ENCODE results near the gene LMNTD2.
"Not testable (repeated sequence)": the region's sequence is repeated elsewhere in the genome, so short reads cannot be mapped to it uniquely, and the experiment has no call there.

Gene LMNTD2

GRCh38 chr11:532986-533585 lies 27.5 kb downstream of the LMNTD2 start:
- DNase-seq (ENCODE audit: low spot score): no peak

DNA sequence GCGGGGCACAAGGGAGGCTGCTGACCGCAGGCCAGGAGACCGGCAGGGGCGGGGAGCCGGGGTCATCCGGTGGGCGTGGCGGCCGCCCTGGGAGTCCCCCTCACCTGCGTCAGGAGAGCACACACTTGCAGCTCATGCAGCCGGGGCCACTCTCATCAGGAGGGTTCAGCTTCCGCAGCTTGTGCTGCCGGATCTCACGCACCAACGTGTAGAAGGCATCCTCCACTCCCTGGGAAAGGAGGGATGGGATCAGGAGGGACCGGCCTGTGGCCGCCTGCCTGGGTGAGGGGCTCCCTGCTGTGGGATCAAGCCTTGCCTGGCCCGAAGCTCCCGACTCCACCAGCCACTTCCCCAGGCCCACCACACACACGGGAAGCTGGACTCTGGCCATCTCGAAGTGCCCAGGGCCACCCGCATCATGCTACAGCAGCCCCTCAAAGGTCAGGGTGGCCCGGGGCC lies 28.0 kb downstream of the LMNTD2 start:
- no peak for DNase-seq (ENCODE audit: low spot score)

DNA sequence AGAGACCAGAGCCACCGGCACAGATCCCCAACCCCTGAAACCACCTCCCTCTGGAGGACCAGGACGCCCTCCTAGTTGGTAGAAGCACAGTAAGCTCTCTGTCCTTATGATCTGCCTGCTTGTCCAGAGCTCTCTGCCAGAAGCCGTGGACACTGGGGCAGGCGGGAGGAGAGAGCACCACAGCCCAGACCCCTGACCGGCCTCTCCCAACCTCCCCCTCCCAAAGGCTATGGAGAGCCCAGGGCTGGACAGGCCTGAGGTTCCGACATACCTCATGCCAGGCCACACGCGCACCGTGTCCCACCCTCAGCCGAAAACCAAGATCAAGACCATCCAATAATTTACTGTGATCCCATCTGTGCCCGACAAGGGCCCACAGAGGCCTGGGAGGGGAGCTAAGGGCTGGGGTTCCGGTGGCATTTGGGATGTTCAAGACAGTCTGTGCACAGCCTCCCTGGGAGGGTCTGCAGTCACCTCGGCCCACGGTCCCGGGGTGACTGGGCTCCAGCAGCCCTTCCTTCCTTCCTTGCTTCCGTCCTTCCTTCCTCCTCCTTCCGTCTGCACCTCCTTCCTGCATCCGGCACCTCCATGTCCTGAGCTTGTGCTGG lies 28.5 kb downstream of the LMNTD2 start:
- DNase-seq (ENCODE audit: low spot score): no peak

DNA sequence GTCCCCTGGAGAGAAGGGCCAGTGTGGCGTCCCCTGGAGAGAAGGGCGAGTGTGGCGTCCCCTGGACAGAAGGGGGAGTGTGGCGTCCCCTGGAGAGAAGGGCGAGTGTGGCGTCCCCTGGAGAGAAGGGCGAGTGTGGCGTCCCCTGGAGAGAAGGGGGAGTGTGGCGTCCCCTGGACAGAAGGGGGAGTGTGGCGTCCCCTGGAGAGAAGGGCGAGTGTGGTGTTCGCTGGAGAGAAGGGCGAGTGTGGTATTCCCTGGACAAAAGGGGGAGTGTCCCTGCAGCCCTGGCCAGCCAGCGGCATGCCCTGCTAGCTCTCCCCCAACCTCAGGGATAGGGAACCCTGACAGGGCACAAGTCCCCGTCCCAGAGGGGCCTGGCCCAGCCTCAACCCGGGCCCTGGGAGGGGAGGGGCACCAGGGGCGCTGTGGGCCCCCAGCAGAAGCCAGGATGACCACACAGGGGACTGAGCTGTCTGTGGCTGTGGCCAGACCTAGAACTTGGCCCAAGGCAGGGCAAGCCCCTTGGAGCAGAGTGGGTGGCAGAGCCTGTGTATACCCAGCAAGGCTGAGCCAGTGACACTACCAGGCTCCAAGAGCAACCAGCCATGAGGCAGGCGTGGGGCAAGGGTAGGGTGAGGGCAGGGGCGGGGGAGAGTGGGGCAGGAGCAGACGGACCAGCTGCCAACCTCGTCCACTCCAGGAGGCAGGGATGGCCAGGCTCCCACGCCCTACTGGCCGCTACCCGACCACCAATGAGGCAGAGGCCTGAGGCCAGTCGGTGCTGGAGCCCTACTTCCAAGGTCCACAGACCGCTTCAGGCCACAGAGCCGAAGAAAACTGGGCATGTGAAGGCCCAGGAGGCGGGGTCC lies 29.3 kb downstream of the LMNTD2 start:
- DNase-seq (ENCODE audit: low spot score): no peak

DNA sequence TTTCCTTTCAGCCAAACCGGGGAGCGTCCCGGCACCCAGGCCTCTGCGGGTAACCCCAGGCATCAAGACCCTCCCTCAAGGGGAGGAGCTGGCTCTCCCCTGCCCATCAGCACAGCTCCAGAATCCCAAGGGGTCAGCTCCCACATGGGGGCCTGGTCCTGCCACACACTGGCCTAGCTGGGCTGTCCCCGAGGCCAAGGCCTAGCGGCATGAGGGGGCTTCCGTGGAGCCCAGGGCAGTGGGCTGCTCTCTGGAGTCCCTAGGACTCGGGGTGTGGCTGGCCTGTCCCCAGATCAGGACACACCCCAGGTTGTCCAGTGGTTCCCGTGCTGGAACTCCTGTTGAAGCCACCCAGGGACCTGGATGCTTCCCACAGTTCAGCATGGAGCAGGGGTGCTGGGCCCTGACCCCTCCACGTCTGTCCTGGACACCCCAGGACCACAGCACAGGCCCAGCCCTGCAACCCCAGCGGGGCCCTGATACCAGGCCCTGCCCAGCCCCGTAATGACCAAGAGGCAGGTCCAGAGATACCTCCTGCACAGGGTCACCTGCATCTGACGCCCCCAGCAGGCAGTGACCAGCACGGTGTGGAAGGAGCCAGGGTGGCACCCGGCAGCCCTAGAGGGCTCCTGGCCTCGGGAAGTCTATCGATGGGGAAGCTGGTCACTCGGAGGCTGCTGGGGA lies 30.7 kb downstream of the LMNTD2 start:
- DNase-seq (ENCODE audit: low spot score): no peak

- no peak for DNase-seq (ENCODE audit: low spot score)
These were observed 31.5 kb downstream of the LMNTD2 start for GRCh38 chr11:528815-529727.

GRCh38 chr11:528166-528814 lies 32.2 kb downstream of the LMNTD2 start:
- DNase-seq (ENCODE audit: low spot score): no peak

GRCh38 chr11:526192-526591 lies 34.3 kb downstream of the LMNTD2 start:
- DNase-seq (ENCODE audit: low spot score): no peak

- peak; percentile 37 for DNase-seq (ENCODE audit: low spot score)
These were observed 39.3 kb downstream of the LMNTD2 start for GRCh38 chr11:521177-521688.

GRCh38 chr11:520428-521176 lies 39.9 kb downstream of the LMNTD2 start:
- no peak for DNase-seq (ENCODE audit: low spot score)

DNA sequence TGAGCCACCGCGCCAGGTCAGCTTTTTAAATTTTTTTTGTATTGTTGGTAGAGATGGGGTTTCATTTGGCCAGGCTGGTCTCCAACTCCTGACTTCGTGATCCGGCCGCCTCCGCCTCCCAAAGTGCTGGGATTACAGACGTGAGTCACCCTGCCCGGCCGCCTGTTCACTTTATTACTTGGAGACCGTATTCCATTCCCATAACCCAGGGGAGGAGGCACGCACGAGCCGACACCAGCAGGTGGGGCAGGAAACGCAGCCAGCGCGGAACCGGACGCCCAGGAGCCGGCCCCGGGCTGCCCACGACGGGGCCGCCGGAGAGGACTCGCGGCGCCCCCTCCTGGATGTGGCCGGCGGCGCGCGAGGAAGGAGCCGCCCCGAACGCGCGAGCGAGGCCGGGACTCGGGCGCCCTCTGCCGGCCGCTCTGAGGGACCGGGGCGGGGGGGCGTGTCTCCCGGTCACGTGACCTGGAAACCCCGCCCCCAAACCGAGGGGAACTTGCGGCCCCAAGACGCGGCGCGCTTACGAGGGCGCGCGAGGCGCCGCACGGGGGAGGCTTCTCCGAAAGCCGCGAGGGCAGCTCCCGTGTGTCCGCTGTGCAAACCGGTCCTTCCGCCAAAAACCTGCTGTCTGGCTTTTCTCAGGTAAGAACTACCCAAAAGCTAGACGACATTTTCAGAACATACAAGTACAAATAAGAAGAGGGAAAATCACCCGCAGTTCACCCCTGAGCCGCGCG lies 41.9 kb downstream of the LMNTD2 start:
- DNase-seq (ENCODE audit: low spot score): peak; percentile 88

DNA sequence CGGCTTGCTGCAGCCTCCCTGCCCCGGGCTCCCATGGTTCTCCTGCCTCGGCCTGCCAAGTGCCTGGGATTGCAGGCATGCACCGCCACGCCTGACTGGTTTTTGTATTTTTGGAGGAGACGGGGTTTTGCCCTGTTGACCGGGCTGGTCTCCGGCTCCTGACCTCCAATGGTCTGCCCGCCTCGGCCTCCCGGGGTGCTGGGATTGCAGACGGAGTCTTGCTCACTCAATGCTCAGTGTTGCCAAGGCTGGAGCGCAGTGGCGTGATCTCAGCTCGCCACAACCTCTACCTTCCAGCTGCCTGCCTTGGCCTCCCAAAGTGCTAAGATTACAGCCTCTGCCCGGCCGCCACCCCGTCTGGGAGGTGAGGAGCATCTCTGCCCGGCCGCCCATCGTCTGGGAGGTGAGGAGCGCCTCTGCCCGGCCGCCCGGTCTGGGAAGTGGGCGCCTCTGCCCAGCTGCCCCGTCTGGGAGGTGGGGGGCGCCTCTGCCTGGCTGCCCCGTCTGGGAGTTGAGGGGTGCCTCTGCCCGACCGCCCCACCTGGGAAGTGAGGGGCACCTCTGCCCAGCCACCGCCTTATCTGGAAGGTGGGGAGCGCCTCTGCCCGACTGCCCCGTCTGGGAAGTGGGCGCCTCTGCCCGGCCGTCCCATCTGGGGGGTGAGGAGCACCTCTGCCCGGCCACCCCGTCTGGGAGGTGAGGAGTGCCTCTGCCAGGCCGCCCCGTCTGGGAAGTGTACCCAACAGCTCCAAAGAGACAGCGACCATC lies 43.4 kb downstream of the LMNTD2 start:
- DNase-seq (ENCODE audit: low spot score): not testable (repeated sequence)

DNA sequence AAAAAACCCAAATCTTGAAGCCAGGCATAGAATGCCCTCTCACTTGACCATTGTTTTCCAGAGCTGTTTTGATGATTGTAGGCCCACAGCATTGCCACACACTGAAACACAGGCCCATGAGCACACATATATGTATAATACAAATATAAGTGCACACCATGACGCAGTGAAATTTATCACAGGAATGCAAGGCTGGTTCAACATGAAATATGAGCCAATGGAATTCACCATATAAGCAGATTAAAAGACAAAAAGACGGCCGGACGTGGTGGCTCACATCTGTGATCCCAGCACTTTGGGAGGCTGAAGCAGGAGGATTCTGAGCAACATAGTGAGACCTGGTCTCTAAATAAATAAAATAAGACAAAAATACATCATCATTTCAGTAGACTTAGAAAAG lies 44.1 kb downstream of the LMNTD2 start:
- no peak for DNase-seq (ENCODE audit: low spot score)

- no peak for DNase-seq (ENCODE audit: low spot score)
These were observed 45.4 kb downstream of the LMNTD2 start for GRCh38 chr11:515131-515530.

- no peak for DNase-seq (ENCODE audit: low spot score)
These were observed 45.9 kb downstream of the LMNTD2 start for GRCh38 chr11:514606-515005.

DNA sequence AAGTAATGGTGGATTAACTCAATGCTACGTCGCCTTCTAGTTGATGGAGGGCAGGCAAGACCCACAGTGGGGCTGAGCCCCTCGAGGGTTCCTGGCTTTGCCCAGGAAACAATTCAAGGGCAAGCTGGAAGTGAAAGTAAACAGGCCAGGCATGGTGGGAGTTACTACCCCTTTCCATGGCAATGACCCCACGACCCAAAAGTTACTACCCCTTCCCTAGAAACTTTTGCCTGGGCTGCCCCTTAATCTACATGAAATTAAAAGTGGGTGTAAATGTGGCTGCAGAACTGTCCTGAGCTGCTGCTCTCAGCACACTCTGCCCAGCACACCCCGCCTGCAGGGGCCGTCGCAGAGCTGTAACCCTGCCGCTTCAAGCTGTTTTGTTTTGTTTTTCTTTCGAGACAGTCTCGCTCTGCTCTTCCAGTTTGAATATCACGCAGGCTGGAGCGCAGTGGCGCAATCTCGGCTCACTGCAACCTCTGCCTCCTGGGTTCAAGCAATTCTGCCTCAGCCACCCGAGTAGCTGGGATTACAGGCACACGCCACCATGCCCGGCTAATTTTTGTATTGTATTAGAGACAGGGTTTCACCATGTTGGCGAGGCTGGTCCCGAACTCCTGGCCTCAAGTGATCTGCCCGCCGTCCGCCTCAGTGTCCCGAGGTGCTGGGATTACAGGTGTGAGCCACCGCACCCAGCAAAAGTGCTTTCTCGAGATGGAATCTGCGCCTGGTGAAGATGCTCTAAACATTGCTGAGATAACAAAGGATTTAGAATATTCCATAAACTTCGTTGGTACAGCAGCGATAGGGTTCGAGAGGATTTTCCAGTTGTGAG lies 47.6 kb downstream of the LMNTD2 start:
- DNase-seq (ENCODE audit: low spot score): no peak

DNA sequence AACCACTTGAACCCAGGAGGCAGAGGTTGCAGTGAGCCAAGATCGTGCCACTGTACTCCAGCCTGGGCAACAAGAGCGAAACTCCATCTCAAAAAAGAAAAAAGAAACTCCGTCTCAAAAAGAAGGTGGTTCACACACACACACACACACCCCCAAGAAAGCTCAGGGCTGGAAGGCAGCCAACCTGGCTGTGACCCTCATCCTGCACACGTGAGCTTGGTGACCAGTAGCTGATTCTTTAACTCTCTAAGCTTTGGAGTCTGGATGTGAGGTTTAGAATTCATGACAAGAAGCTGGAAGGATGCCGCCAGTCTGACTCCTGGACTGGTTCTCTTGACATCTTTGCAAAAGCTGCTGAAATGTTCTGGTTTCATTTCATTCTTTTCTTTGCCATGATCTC lies 51.6 kb downstream of the LMNTD2 start:
- DNase-seq (ENCODE audit: low spot score): no peak

All from NAMALWA (cell line).